ENCODE results near the gene MYDGF. TPM values are rescaled to one million over a fixed set of nuclear protein-coding genes. Genes with fewer than 3 reads are reported as not detected.

Gene MYDGF
- total RNA-seq, 2 experiments from 2014 or later: 73.3 to 77.3 TPM

- H3K36me3 ChIP-seq (ENCODE audit: insufficient read depth, low read length): peaks cover 85% of the 10 kb centered on the region
Observed at GRCh38 chr19:4700693-4700970, 30.5 kb upstream of the MYDGF start.

DNA sequence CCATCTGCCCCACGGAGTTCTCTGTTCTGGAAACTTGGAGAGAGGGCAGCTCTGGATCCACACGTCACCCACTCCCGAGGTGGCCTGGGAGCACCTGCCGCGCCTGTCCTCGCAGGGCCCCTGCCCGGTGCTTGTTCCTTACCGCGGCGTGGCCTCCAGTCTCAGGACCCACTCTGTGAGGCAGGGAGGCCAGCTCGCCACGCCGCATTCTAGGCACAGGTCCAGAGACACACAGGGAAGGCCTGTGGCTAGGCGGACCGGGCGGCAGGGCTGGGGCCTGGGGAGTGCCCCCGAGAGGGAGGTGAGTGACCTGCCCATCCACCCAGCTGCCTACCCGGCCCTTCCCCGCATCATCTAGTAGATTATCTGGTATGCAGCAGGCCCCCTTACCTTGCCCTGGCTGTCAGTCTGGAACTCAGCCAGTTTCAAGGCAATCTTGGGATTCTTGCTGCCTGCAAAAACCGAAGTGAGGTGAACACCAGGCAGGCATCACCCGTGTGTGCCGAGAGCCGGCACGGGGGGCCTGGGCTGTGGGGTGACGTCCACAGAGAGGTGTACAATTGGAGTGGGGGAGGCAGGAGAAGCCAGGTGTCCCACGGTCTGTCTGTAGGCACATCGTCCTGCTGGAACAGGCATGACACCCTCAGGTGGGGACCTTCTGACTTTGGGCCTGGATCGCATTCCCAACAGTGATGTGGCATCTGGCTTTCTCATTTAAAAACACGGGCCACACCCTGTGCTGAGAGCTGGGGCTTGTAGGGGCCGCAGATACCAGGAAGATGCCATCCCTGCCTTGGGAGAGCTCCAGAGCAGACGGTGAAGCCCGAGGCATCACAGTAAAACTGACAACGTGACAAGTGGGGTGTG is 29.9 kb upstream of the MYDGF start:
- Histone ChIP-seq H3K9me3 (ENCODE audit: low read length) (no peaks in the 10 kb centered on the region), H2AFZ (ENCODE audit: low read length) (no peak overlapping the region), H3K4me2 (ENCODE audit: low read length) (no peak overlapping the region), H3K4me3 (ENCODE audit: low read depth, low read length, poor library complexity, severe bottlenecking) (no peak overlapping the region), H3K27ac (ENCODE audit: low read depth, low read length, poor library complexity, severe bottlenecking) (no peak overlapping the region), H3K9me2 (ENCODE audit: insufficient read depth, low read length) (no peaks in the 10 kb centered on the region), H3K79me2 (ENCODE audit: insufficient read depth, low read depth, low read length) (no peaks in the 10 kb centered on the region), H3K36me3 (ENCODE audit: insufficient read depth, low read length) (peaks cover 85% of the 10 kb centered on the region), H3K4me1 (ENCODE audit: insufficient read depth, low read length, poor library complexity, severe bottlenecking) (no peaks in the 10 kb centered on the region), H4K20me1 (ENCODE audit: insufficient read depth, low read length) (no peaks in the 10 kb centered on the region)
- ChIA-PET POLR2A (no interaction called here), CTCF (ENCODE audit: unreplicated experiment) (no interaction called here)
- TF ChIP-seq, protein P1, sequence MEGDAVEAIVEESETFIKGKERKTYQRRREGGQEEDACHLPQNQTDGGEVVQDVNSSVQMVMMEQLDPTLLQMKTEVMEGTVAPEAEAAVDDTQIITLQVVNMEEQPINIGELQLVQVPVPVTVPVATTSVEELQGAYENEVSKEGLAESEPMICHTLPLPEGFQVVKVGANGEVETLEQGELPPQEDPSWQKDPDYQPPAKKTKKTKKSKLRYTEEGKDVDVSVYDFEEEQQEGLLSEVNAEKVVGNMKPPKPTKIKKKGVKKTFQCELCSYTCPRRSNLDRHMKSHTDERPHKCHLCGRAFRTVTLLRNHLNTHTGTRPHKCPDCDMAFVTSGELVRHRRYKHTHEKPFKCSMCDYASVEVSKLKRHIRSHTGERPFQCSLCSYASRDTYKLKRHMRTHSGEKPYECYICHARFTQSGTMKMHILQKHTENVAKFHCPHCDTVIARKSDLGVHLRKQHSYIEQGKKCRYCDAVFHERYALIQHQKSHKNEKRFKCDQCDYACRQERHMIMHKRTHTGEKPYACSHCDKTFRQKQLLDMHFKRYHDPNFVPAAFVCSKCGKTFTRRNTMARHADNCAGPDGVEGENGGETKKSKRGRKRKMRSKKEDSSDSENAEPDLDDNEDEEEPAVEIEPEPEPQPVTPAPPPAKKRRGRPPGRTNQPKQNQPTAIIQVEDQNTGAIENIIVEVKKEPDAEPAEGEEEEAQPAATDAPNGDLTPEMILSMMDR (conservative IDR thresholded peaks at IDR 0.05; ENCODE audit: low read length): no peak
- no peak for TF ChIP-seq EZH2phosphoT487 (IDR thresholded peaks at IDR 0.05; ENCODE audit: borderline replicate concordance, low read depth, low read length)
- intact Hi-C loops (cut with micrococcal nuclease; ENCODE audit: unreplicated experiment): no loop called here
- BruUV-seq (replicated peaks): no TSS peak
- no peak for DNase-seq (ENCODE audit: low spot score)

More at GRCh38 chr19:4700693-4700970, 30.5 kb upstream of the MYDGF start:
- intact Hi-C loops (cut with micrococcal nuclease; ENCODE audit: unreplicated experiment): no loop called here
- Histone ChIP-seq H2AFZ (ENCODE audit: low read length) (no peak overlapping the region), H3K9me2 (ENCODE audit: insufficient read depth, low read length) (no peaks in the 10 kb centered on the region), H4K20me1 (ENCODE audit: insufficient read depth, low read length) (no peaks in the 10 kb centered on the region), H3K4me1 (ENCODE audit: insufficient read depth, low read length, poor library complexity, severe bottlenecking) (no peaks in the 10 kb centered on the region), H3K9me3 (ENCODE audit: low read length) (no peaks in the 10 kb centered on the region), H3K79me2 (ENCODE audit: insufficient read depth, low read depth, low read length) (no peaks in the 10 kb centered on the region), H3K27ac (ENCODE audit: low read depth, low read length, poor library complexity, severe bottlenecking) (no peak overlapping the region), H3K4me3 (ENCODE audit: low read depth, low read length, poor library complexity, severe bottlenecking) (no peak overlapping the region), H3K4me2 (ENCODE audit: low read length) (no peak overlapping the region)
- ChIA-PET CTCF (ENCODE audit: unreplicated experiment) (no interaction called here), POLR2A (no interaction called here)
- DNase-seq (ENCODE audit: low spot score): no peak
- TF ChIP-seq EZH2phosphoT487 (IDR thresholded peaks at IDR 0.05; ENCODE audit: borderline replicate concordance, low read depth, low read length): no peak
- TF ChIP-seq, protein P1 (conservative IDR thresholded peaks at IDR 0.05; ENCODE audit: low read length): peak; percentile 30; the same call in 1 of the 2 replicates
- BruUV-seq (replicated peaks): no TSS peak

- Histone ChIP-seq H3K4me2 (ENCODE audit: low read length) (no peak overlapping the region), H4K20me1 (ENCODE audit: insufficient read depth, low read length) (no peaks in the 10 kb centered on the region), H2AFZ (ENCODE audit: low read length) (no peak overlapping the region), H3K27ac (ENCODE audit: low read depth, low read length, poor library complexity, severe bottlenecking) (no peak overlapping the region), H3K36me3 (ENCODE audit: insufficient read depth, low read length) (peaks cover 93% of the 10 kb centered on the region), H3K79me2 (ENCODE audit: insufficient read depth, low read depth, low read length) (no peaks in the 10 kb centered on the region), H3K4me3 (ENCODE audit: low read depth, low read length, poor library complexity, severe bottlenecking) (no peak overlapping the region), H3K9me3 (ENCODE audit: low read length) (no peaks in the 10 kb centered on the region), H3K4me1 (ENCODE audit: insufficient read depth, low read length, poor library complexity, severe bottlenecking) (no peaks in the 10 kb centered on the region), H3K9me2 (ENCODE audit: insufficient read depth, low read length) (no peaks in the 10 kb centered on the region)
- no peak for TF ChIP-seq EZH2phosphoT487 (IDR thresholded peaks at IDR 0.05; ENCODE audit: borderline replicate concordance, low read depth, low read length)
- TF ChIP-seq, protein P1 (conservative IDR thresholded peaks at IDR 0.05; ENCODE audit: low read length): no peak
- DNase-seq (ENCODE audit: low spot score): no peak
- intact Hi-C loops (cut with micrococcal nuclease; ENCODE audit: unreplicated experiment): no loop called here
- ChIA-PET POLR2A (no interaction called here), CTCF (ENCODE audit: unreplicated experiment) (no interaction called here)
- no TSS peak for BruUV-seq (replicated peaks)
Observed at GRCh38 chr19:4697304-4697703, 27.2 kb upstream of the MYDGF start.
